HL-60 (cell line): ENCODE data around the gene UBE2J2.

Experiments used
- GABPA ChIP-seq: IDR thresholded peaks from 2 replicates; pipeline ENCODE4 v1.6.1; 2012; ENCODE audit warnings: low read depth
- POLR2AphosphoS5 ChIP-seq: IDR thresholded peaks from 2 replicates; pipeline ENCODE4 v1.6.1; 2012; ENCODE audit warnings: low read depth
- TF ChIP-seq, protein P1 (sequence below): IDR thresholded peaks from one replicate; pipeline ENCODE4 v1.5.1; 2011; ENCODE audit warnings: low read length, control low read depth, inconsistent platforms; ENCODE audit not compliant: insufficient read depth
- TF ChIP-seq, protein P2 (sequence below): IDR thresholded peaks from 2 replicates; pipeline ENCODE4 v1.6.1; 2012; ENCODE audit warnings: low read depth; ENCODE audit not compliant: insufficient replicate concordance

DNA sequence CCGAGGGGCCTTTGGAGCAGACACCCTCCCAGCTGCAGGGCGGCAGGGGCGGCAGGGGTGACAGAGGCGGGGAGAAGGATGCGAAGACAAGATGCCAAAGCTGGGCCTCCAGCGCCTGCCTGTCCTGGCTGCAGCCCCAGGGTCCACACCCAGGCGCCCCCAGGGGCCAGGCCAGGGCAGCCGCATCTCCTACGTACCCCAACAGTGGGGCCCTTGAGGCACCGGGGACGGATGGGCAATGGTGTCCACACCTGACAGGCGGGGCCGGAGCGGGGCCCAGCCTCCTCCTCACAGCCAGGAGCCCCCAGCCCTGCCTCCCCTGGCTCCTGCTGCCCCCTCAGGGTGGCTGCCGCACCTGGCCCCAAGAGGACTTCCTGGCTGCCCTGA is 34.4 kb downstream of the UBE2J2 start:
- TF ChIP-seq, protein P1, sequence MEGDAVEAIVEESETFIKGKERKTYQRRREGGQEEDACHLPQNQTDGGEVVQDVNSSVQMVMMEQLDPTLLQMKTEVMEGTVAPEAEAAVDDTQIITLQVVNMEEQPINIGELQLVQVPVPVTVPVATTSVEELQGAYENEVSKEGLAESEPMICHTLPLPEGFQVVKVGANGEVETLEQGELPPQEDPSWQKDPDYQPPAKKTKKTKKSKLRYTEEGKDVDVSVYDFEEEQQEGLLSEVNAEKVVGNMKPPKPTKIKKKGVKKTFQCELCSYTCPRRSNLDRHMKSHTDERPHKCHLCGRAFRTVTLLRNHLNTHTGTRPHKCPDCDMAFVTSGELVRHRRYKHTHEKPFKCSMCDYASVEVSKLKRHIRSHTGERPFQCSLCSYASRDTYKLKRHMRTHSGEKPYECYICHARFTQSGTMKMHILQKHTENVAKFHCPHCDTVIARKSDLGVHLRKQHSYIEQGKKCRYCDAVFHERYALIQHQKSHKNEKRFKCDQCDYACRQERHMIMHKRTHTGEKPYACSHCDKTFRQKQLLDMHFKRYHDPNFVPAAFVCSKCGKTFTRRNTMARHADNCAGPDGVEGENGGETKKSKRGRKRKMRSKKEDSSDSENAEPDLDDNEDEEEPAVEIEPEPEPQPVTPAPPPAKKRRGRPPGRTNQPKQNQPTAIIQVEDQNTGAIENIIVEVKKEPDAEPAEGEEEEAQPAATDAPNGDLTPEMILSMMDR = no peak
- TF ChIP-seq, protein P2, sequence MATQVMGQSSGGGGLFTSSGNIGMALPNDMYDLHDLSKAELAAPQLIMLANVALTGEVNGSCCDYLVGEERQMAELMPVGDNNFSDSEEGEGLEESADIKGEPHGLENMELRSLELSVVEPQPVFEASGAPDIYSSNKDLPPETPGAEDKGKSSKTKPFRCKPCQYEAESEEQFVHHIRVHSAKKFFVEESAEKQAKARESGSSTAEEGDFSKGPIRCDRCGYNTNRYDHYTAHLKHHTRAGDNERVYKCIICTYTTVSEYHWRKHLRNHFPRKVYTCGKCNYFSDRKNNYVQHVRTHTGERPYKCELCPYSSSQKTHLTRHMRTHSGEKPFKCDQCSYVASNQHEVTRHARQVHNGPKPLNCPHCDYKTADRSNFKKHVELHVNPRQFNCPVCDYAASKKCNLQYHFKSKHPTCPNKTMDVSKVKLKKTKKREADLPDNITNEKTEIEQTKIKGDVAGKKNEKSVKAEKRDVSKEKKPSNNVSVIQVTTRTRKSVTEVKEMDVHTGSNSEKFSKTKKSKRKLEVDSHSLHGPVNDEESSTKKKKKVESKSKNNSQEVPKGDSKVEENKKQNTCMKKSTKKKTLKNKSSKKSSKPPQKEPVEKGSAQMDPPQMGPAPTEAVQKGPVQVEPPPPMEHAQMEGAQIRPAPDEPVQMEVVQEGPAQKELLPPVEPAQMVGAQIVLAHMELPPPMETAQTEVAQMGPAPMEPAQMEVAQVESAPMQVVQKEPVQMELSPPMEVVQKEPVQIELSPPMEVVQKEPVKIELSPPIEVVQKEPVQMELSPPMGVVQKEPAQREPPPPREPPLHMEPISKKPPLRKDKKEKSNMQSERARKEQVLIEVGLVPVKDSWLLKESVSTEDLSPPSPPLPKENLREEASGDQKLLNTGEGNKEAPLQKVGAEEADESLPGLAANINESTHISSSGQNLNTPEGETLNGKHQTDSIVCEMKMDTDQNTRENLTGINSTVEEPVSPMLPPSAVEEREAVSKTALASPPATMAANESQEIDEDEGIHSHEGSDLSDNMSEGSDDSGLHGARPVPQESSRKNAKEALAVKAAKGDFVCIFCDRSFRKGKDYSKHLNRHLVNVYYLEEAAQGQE = no peak
- no peak for TF ChIP-seq POLR2AphosphoS5
- no peak for TF ChIP-seq GABPA
